Central memory CD8-positive, alpha-beta T cell (primary cell): Measurements from ENCODE around the gene METTL13.
A peak's percentile ranks its signal among the peaks of the same experiment; 100 is the strongest.

Experiments used
- ATAC-seq: fragments of 150-1000 bp; cut with Tn5 transposase; replicated peaks from 2 replicates; pipeline ENCODE4 v1.10.0; 2022; ENCODE audit warnings: mild to moderate bottlenecking, moderate FRiP score, moderate number of reproducible peaks; ENCODE audit not compliant: poor library complexity, severe bottlenecking; ENCODE audit errors: extremely low read depth
- DNase-seq, 2 donors: peaks; one replicate each; pipeline ENCODE4 v3.0.0; 2021; ENCODE audit warnings: low spot score in 2 of 2
- H3K27ac Mint-ChIP-seq: one replicate; pipeline ENCODE4 v1.8.0; 2022; ENCODE audit warnings: low read depth, mild to moderate bottlenecking, moderate library complexity, mixed read lengths
- H3K27me3 Mint-ChIP-seq: one replicate; pipeline ENCODE4 v1.8.0; 2022; ENCODE audit warnings: mixed read lengths
- H3K36me3 Mint-ChIP-seq: one replicate; pipeline ENCODE4 v1.8.0; 2022; ENCODE audit warnings: mild to moderate bottlenecking, moderate library complexity, mixed read lengths; ENCODE audit not compliant: insufficient read depth
- H3K4me1 Mint-ChIP-seq: one replicate; pipeline ENCODE4 v1.8.0; 2022; ENCODE audit warnings: mixed read lengths
- H3K4me3 Mint-ChIP-seq: one replicate; pipeline ENCODE4 v1.8.0; 2022; ENCODE audit warnings: mild to moderate bottlenecking, moderate library complexity, mixed read lengths
- H3K9me3 Mint-ChIP-seq: one replicate; pipeline ENCODE4 v1.8.0; 2022; ENCODE audit warnings: mixed read lengths

Gene METTL13

DNA sequence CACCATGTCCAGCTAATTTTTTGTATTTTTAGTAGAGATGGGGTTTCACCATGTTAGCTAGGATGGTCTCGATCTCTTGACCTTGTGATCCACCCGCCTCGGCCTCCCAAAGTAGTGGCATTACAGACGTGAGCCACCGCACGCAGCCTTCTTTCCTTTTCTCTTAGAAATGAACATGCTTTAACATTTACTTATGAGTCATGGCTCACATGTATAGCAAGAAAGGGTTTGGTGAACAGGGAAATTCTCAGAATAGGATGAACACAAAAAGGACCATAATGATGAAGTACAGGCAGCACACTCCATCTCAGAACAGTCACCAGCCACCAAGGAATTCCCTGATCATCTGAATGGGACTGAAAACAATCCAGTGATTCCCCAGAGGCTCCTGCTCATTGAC lies 30.2 kb upstream of the METTL13 start:
- Mint-ChIP-seq H3K27me3 (peaks cover 26% of the 10 kb centered on the region), H3K9me3 (no peaks in the 10 kb centered on the region), H3K4me3 (no peak overlapping the region), H3K4me1 (no peaks in the 10 kb centered on the region), H3K27ac (no peak overlapping the region), H3K36me3 (peaks cover 3% of the 10 kb centered on the region)
- no peak for ATAC-seq
- no peak for DNase-seq

GRCh38 chr1:171753182-171753581 lies 28.3 kb upstream of the METTL13 start:
- Mint-ChIP-seq H3K4me1 (no peaks in the 10 kb centered on the region), H3K4me3 (no peak overlapping the region), H3K9me3 (no peaks in the 10 kb centered on the region), H3K27ac (no peak overlapping the region), H3K27me3 (peaks cover 38% of the 10 kb centered on the region), H3K36me3 (peaks cover 3% of the 10 kb centered on the region)
- ATAC-seq (no peak), DNase-seq (no peak)

- Mint-ChIP-seq H3K9me3 (no peaks in the 10 kb centered on the region), H3K4me3 (no peak overlapping the region), H3K36me3 (peaks cover 3% of the 10 kb centered on the region), H3K27me3 (peaks cover 41% of the 10 kb centered on the region), H3K27ac (no peak overlapping the region), H3K4me1 (no peaks in the 10 kb centered on the region)
- ATAC-seq, result no peak
- DNase-seq, result no peak
Observed at GRCh38 chr1:171753685-171754352, 27.6 kb upstream of the METTL13 start.

GRCh38 chr1:171754353-171754705 lies 27.1 kb upstream of the METTL13 start:
- Mint-ChIP-seq H3K27me3 (peaks cover 41% of the 10 kb centered on the region), H3K4me1 (no peaks in the 10 kb centered on the region), H3K36me3 (peaks cover 3% of the 10 kb centered on the region), H3K4me3 (no peak overlapping the region), H3K9me3 (no peaks in the 10 kb centered on the region), H3K27ac (no peak overlapping the region)
- DNase-seq, result no peak
- ATAC-seq, result no peak

GRCh38 chr1:171754971-171755370 lies 26.5 kb upstream of the METTL13 start:
- no peaks in the 10 kb centered on the region for H3K4me1 Mint-ChIP-seq
- H3K9me3 Mint-ChIP-seq, result no peaks in the 10 kb centered on the region
- no peak overlapping the region for H3K27ac Mint-ChIP-seq
- ATAC-seq (no peak), DNase-seq (no peak)
- H3K36me3 Mint-ChIP-seq, result peaks cover 3% of the 10 kb centered on the region
- H3K27me3 Mint-ChIP-seq, result peaks cover 41% of the 10 kb centered on the region
- H3K4me3 Mint-ChIP-seq, result no peak overlapping the region

GRCh38 chr1:171756856-171757255 lies 24.6 kb upstream of the METTL13 start:
- no peak overlapping the region for H3K27ac Mint-ChIP-seq
- H3K27me3 Mint-ChIP-seq, result peaks cover 41% of the 10 kb centered on the region
- no peaks in the 10 kb centered on the region for H3K4me1 Mint-ChIP-seq
- peaks cover 3% of the 10 kb centered on the region for H3K36me3 Mint-ChIP-seq
- no peaks in the 10 kb centered on the region for H3K9me3 Mint-ChIP-seq
- DNase-seq (no peak), ATAC-seq (no peak)
- no peak overlapping the region for H3K4me3 Mint-ChIP-seq

GRCh38 chr1:171758011-171758410 lies 23.4 kb upstream of the METTL13 start:
- H3K4me3 Mint-ChIP-seq, result no peak overlapping the region

DNA sequence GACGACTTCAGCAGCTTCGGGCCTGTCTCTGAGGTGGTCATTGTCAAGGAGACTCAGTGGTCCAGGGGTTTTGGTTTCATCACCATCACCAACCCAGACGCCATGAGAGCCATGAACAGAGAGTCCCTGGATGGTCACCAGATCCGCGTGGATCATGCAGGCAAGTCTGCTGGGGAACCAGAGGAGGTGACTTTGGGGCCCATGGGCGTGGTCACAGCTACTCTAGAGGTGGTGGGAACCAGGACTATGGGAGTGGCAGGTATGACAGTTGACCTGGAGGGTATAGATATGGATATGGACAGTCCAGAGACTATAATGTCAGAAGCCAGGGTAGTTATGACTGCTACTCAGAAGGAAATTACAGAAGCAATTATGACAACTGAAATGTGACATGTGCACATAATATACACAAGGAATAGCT lies 19.3 kb upstream of the METTL13 start:
- no peaks in the 10 kb centered on the region for H3K9me3 Mint-ChIP-seq
- no peaks in the 10 kb centered on the region for H3K4me1 Mint-ChIP-seq
- ATAC-seq (no peak), DNase-seq (no peak)
- no peak overlapping the region for H3K27ac Mint-ChIP-seq
- no peaks in the 10 kb centered on the region for H3K36me3 Mint-ChIP-seq
- peaks cover 47% of the 10 kb centered on the region for H3K27me3 Mint-ChIP-seq
- no peak overlapping the region for H3K4me3 Mint-ChIP-seq

More at GRCh38 chr1:171758011-171758410, 23.4 kb upstream of the METTL13 start:
- ATAC-seq (no peak), DNase-seq (no peak)
- peaks cover 52% of the 10 kb centered on the region for H3K27me3 Mint-ChIP-seq
- no peaks in the 10 kb centered on the region for H3K4me1 Mint-ChIP-seq
- H3K36me3 Mint-ChIP-seq, result peaks cover 1% of the 10 kb centered on the region
- H3K27ac Mint-ChIP-seq, result no peak overlapping the region
- H3K9me3 Mint-ChIP-seq, result no peaks in the 10 kb centered on the region

GRCh38 chr1:171763764-171764163 lies 17.7 kb upstream of the METTL13 start:
- H3K36me3 Mint-ChIP-seq, result no peaks in the 10 kb centered on the region
- no peak overlapping the region for H3K27ac Mint-ChIP-seq
- ATAC-seq, result no peak
- H3K4me1 Mint-ChIP-seq, result no peaks in the 10 kb centered on the region
- H3K4me3 Mint-ChIP-seq, result no peak overlapping the region
- H3K27me3 Mint-ChIP-seq, result peaks cover 36% of the 10 kb centered on the region
- DNase-seq, result no peak
- no peaks in the 10 kb centered on the region for H3K9me3 Mint-ChIP-seq

- Mint-ChIP-seq H3K36me3 (no peaks in the 10 kb centered on the region), H3K27me3 (peaks cover 28% of the 10 kb centered on the region), H3K4me3 (no peak overlapping the region), H3K9me3 (no peaks in the 10 kb centered on the region), H3K27ac (no peak overlapping the region), H3K4me1 (no peaks in the 10 kb centered on the region)
- ATAC-seq (no peak), DNase-seq (no peak)
Observed at GRCh38 chr1:171769171-171769570, 12.3 kb upstream of the METTL13 start.

- no peak for ATAC-seq
- H3K36me3 Mint-ChIP-seq, result no peaks in the 10 kb centered on the region
- H3K27me3 Mint-ChIP-seq, result peaks cover 28% of the 10 kb centered on the region
- no peak for DNase-seq
- no peak overlapping the region for H3K4me3 Mint-ChIP-seq
- H3K4me1 Mint-ChIP-seq, result no peaks in the 10 kb centered on the region
- H3K9me3 Mint-ChIP-seq, result no peaks in the 10 kb centered on the region
- H3K27ac Mint-ChIP-seq, result no peak overlapping the region
Observed at GRCh38 chr1:171769754-171770153, 11.7 kb upstream of the METTL13 start.

DNA sequence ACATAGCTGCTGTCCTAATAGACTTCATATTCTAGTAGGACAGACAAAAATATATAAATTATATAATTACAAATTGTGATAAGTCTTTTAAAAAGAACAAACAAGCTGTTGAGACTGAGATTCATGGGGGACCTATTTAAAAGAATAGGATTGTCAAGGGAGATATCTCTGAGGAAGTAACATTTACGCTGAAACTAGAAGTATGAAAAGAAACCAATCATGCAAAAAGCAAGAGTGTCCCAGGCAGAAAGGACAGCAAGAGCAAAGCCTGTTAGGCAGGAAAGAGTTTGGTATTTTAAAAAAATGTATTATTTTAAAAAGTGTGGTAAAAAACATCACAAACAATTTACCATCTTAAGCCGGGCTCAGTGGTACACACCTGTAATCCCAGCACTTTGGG lies 9.1 kb upstream of the METTL13 start:
- peaks cover 23% of the 10 kb centered on the region for H3K27me3 Mint-ChIP-seq
- no peak overlapping the region for H3K4me3 Mint-ChIP-seq
- H3K27ac Mint-ChIP-seq, result no peak overlapping the region
- H3K9me3 Mint-ChIP-seq, result no peaks in the 10 kb centered on the region
- H3K4me1 Mint-ChIP-seq, result no peaks in the 10 kb centered on the region
- ATAC-seq (no peak), DNase-seq (no peak)
- no peaks in the 10 kb centered on the region for H3K36me3 Mint-ChIP-seq

GRCh38 chr1:171780583-171781175 lies 781 bp upstream of the METTL13 start:
- Mint-ChIP-seq H3K27me3 (no peaks in the 10 kb centered on the region), H3K4me1 (peaks cover 36% of the 10 kb centered on the region), H3K36me3 (peaks cover 13% of the 10 kb centered on the region), H3K4me3 (peak overlapping the region; percentile 98), H3K9me3 (no peaks in the 10 kb centered on the region), H3K27ac (peak overlapping the region; percentile 99)
- ATAC-seq (peak; percentile 1), DNase-seq (no peak)
